Heart left ventricle (tissue), 13 donors: ENCODE results near the gene TRIM5.

ENCODE experiments used
- POLR2A ChIP-seq, 2 donors: fragments of 450-650 bp; IDR thresholded peaks; one replicate each; pipeline ENCODE4 v1.6.1; 2017; ENCODE audit warnings: antibody characterized with exemption in 2 of 2, mild to moderate bottlenecking in 2 of 2, moderate library complexity in 2 of 2
- TF ChIP-seq, protein P1 (sequence below), 12 donors: fragments of 200-600 bp; sonication (generic) in 4 of 12; IDR thresholded peaks; one replicate each; pipeline versions ENCODE4 v1.5.0 to v1.8.0; 2018 to 2022; ENCODE audit warnings: antibody characterized with exemption in 12 of 12, mild to moderate bottlenecking in 5 of 12
- donor health status: ischemic (EF 13 %, LVEDD 7.1; RV severe dilation, severe dysfunction).
- donor health status: DM: no; HTN: yes; CAD: no.
- donor health status: DM: no; HTN: no; CAD: no.
- donor health status: ischemic (EF 25% LVEDD 6.9; RV normal size, moderate dysfunction).
- donor health status: ischemic (EF 25% LVEDD 5.7; RV mildly dilated, moderate dysfunction).
- donor health status: ischemic (EF 35%, LVEDD 5.7; RV mildly dilated, moderate dysfunction).
- donor health status: nonischemic (EF 11% LVEDD 7.7; RV severe dilation, severe dysfunction).
- donor health status: DM: yes; HTN: yes; CAD: no.
- donor health status: PGD.
- donor health status: ischemic (EF 29% LVEDD 5.4; RV normal size, mild dysfunction).
- donor health status: nonischemic (EF 23%, LVEDD 6.1; RV moderate dilation, normal function).

DNA sequence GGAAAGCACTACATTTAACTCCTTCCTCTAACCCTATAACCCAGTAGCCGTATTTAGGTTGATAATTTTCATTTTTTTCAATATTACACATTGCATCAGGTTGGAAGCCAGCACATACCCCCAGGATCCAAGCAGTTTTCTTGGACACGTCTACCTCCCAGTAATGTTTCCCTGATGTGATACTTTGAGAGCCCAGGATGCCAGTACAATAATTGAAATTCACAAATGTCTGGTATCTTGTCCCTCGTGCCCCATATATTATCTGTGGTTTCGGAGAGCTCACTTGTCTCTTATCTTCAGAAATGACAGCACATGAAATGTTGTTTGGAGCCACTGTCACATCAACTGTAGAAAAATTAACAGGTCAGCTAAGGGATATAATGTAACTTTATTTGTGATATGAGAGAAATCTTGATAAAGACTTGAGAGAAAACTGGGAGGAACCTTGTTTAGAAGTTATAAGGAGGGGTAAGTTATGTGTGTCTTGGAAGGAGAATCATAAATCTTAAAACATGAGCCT is 19.8 kb downstream of the TRIM5 start:
- TF ChIP-seq, protein P1, sequence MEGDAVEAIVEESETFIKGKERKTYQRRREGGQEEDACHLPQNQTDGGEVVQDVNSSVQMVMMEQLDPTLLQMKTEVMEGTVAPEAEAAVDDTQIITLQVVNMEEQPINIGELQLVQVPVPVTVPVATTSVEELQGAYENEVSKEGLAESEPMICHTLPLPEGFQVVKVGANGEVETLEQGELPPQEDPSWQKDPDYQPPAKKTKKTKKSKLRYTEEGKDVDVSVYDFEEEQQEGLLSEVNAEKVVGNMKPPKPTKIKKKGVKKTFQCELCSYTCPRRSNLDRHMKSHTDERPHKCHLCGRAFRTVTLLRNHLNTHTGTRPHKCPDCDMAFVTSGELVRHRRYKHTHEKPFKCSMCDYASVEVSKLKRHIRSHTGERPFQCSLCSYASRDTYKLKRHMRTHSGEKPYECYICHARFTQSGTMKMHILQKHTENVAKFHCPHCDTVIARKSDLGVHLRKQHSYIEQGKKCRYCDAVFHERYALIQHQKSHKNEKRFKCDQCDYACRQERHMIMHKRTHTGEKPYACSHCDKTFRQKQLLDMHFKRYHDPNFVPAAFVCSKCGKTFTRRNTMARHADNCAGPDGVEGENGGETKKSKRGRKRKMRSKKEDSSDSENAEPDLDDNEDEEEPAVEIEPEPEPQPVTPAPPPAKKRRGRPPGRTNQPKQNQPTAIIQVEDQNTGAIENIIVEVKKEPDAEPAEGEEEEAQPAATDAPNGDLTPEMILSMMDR (IDR thresholded peaks at IDR 0.05): no peak
- TF ChIP-seq POLR2A (IDR thresholded peaks at IDR 0.05): no peak
